ENCODE results near the gene IL10RB.

DNA sequence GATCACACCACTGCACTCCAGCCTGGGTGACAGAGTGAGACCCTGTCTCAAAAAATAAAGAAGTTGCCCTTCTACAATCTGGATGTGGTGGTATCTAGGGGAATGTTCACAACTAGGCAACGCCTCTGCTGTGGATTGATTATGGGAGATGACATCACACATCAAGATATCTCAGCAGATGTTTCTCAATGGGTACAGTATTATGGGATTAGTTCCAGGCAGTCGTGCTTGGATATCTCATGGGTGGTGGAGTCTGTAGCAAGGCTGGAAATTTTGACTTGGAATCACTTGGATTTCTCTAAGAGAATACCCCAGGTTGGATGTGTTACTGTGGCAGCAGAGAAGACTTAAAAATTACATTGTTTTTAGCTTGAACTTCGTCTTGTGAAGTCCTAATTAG, 28.7 kb upstream of the IL10RB start:
- TF ChIP-seq, protein P1, sequence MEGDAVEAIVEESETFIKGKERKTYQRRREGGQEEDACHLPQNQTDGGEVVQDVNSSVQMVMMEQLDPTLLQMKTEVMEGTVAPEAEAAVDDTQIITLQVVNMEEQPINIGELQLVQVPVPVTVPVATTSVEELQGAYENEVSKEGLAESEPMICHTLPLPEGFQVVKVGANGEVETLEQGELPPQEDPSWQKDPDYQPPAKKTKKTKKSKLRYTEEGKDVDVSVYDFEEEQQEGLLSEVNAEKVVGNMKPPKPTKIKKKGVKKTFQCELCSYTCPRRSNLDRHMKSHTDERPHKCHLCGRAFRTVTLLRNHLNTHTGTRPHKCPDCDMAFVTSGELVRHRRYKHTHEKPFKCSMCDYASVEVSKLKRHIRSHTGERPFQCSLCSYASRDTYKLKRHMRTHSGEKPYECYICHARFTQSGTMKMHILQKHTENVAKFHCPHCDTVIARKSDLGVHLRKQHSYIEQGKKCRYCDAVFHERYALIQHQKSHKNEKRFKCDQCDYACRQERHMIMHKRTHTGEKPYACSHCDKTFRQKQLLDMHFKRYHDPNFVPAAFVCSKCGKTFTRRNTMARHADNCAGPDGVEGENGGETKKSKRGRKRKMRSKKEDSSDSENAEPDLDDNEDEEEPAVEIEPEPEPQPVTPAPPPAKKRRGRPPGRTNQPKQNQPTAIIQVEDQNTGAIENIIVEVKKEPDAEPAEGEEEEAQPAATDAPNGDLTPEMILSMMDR (IDR thresholded peaks at IDR 0.05) = no peak
- TF ChIP-seq POLR2A (IDR thresholded peaks at IDR 0.05) = no peak

Measured in right lobe of liver (tissue), 4 donors.